Measurements from ENCODE around the gene THBS4. TPM values are rescaled to one million over a fixed set of nuclear protein-coding genes. Genes with fewer than 3 reads are reported as not detected.

THBS4 gene
- total and polyA plus RNA-seq, 9 of the 15 experiments (the other 6 are each of a cell fraction or from before 2014, with no cell fraction given) = 0.07 to 0.08 TPM; not detected in 7

- TF ChIP-seq ZNF79 (CRISPR knock-in tag; IDR thresholded peaks at IDR 0.05; ENCODE audit: low read depth) (no peak), CXXC5 (CRISPR knock-in tag; IDR thresholded peaks at IDR 0.05) (no peak), USF1 (CRISPR knock-in tag; IDR thresholded peaks at IDR 0.05) (no peak), SMARCA4 (IDR thresholded peaks at IDR 0.05) (peak; percentile 78), JUND (IDR thresholded peaks at IDR 0.05; ENCODE audit: borderline replicate concordance, low read depth, low read length) (peak; percentile 93), JUND (tag; IDR thresholded peaks at IDR 0.05; ENCODE audit: borderline replicate concordance, low read depth, low read length) (peak; percentile 93; the same call in 2 of the 3 replicates), ZNF316 (IDR thresholded peaks at IDR 0.05) (peak; percentile 65), ZNF263 (CRISPR knock-in tag; IDR thresholded peaks at IDR 0.05; ENCODE audit: borderline replicate concordance) (no peak), RNF2 (IDR thresholded peaks at IDR 0.05) (peak; percentile 23; the same call in 1 of the 2 replicates), KDM1A (IDR thresholded peaks at IDR 0.05) (peak; percentile 95 to 97), L3MBTL2 (IDR thresholded peaks at IDR 0.05) (no peak), SMAD4 (CRISPR knock-in tag; conservative IDR thresholded peaks at IDR 0.05) (peak; percentile 80), CTCFL (IDR thresholded peaks at IDR 0.05; ENCODE audit: borderline replicate concordance, insufficient read depth, low read depth, low read length, poor library complexity, severe bottlenecking) (no peak), EP300 (IDR thresholded peaks at IDR 0.05; ENCODE audit: low read length) (peak; percentile 53), IRF2 (CRISPR knock-in tag; IDR thresholded peaks at IDR 0.05) (no peak), ATF1 (CRISPR knock-in tag; IDR thresholded peaks at IDR 0.05) (no peak), ATF1 (tag; IDR thresholded peaks at IDR 0.05) (peak; percentile 12; the same call in 1 of the 2 replicates), ARID3A (IDR thresholded peaks at IDR 0.05; ENCODE audit: borderline replicate concordance, low read depth, low read length) (peak; percentile 46; the same call in 1 of the 2 replicates), FOSL1 (tag; conservative IDR thresholded peaks at IDR 0.05) (peak; percentile 98), MECOM (CRISPR knock-in tag; IDR thresholded peaks at IDR 0.05) (peak; percentile 95), BRF1 (IDR thresholded peaks at IDR 0.05; ENCODE audit: borderline replicate concordance, extremely low read depth, insufficient read length) (no peak)
Measured at GRCh38 chr5:80076131-80077050, 41.2 kb downstream of the THBS4 start (continued).
